GM19193 (cell line): ENCODE results near the gene CEMP1.

Source experiments
- POLR2A ChIP-seq: IDR thresholded peaks from 4 replicates; pipeline ENCODE4 v1.6.1; 2011; ENCODE audit not compliant: insufficient read depth, insufficient read length; ENCODE audit errors: extremely low read depth

CEMP1 gene

DNA sequence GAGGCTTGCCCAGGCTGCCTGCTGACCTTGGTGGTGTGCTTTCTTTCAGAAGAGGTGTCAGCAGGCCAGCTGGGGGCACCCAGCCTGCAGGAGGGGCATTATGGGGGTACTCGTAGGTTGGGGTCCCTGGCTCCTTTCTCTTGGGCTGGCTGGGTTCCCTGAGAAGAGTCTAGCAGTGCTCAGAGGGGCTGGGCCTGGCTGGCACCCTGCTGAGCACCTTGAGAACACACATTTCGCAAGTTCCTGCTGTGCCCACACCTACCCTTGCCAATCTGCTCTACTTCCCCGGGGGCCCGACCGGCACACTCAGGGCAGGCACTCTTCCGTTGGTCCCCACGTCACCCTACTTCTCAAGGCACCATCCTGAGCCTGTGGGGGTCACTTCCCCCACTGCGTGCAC is 5.1 kb downstream of the CEMP1 start:
- no peak for TF ChIP-seq POLR2A

DNA sequence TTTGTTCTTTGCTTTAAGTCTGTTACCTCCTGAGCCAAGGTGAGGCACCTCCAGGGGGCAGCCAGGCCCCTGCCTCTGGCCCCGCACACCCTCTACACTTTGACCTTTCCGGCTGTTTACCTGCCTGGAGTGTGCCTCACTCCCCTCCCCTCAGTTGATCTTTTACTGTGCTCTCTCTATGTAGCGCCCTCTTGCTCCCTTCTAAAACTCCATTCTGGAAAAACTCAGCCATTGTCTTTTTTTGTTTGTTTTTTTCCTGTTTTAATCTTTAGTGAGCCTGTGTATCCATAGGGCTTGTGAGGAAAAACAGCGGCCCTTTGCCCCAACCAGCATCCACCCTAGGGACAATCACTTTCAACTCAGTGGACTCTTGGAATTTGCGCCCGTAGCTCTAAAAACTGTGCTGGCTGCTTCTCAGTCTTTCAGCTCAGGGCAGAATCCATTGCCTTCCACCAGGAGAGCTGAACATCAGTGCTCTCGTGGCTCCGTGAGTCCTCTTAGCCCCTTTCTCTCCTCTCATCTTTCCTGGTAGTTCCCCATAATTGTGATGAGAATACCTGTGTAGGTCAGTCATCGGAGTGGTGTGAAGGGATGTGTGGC is 6.8 kb downstream of the CEMP1 start:
- no peak for TF ChIP-seq POLR2A

DNA sequence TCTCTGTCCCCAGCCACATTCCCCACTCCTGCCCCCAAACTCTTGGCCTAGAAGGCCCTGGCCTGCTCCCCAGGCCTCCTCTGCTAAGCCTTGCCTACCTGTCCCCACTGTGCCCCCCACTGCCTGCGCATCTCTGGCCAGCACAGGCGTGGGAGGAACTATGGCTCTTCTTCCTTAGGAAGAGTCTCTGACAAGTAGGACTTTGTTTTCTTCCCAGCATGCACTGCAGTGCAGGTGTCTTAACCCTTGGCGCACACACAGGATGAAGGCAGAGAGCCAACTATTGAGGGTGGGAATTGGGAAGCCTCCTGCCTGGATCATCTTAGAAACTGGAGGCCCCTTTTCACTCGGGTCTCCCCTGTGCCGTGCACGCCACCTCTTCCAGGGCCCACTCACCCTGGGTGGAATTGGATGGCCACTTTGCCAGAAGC is 7.4 kb downstream of the CEMP1 start:
- no peak for TF ChIP-seq POLR2A

DNA sequence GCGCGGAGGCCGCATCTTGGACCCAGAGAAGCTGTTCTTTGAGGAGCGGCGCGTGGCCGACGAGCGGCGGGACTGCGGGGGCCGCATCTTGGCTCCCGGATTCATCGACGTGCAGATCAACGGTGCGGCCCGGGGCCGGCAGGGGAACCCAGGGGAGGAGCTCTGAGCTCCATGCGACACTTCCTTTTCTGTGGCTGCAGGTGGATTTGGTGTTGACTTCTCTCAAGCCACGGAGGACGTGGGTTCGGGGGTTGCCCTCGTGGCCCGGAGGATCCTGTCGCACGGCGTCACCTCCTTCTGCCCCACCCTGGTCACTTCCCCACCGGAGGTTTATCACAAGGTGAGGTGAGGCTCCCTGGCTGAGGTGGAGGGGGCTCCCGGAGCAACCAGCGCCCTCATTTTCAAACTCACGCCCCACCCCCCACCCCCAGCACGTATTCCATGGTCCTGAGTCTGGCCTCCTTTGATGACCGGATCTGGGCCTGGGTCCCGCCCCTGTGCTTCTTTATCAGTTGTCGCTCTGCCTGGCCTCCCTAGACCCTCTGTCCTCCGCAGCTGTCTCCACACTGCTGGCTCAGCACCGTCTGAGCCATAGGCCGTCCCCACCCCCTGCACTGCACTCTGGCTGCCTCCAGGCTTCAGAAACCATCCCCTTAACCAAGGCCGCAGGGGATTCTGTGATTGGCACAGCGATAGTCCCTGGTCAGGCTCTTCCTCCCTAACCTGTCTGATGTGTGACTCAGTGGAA is 10.2 kb downstream of the CEMP1 start:
- TF ChIP-seq POLR2A, result no peak

DNA sequence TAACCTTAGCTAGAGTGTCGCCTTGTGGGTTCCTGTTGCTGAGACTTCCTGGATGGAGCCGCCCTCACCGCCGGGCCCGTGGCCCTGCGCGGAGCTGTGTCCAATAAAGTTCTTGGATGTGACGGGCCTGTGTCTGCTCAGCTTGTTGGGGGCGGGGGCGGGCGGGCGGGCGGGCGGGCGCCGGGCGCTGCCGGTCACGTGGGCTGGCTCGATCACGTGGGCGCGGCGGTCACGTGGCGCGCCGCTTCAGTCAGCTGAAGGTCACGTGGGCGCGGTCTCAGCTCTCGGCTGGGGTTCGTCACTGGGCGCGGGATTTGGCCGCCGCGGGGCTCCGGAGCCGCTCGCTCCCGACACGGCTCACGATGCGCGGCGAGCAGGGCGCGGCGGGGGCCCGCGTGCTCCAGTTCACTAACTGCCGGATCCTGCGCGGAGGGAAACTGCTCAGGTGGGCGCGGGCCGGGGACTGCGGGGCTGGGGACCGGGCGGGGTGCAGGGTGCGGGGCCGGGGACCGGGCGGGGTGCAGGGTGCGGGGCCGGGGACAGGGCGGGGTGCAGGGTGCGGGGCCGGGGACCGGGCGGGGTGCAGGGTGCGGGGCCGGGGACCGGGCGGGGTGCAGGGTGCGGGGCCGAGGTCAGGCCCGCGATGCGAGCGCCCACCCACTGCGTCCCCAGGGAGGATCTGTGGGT is 11.0 kb downstream of the CEMP1 start, which contains the start of gene AMDHD2:
Gene AMDHD2, plus strand, starts transcription at position 275 of the 687 bp plus-strand sequence. Its CDS starts 88 bp downstream, at position 363.
- peak; percentile 65 for TF ChIP-seq POLR2A

DNA sequence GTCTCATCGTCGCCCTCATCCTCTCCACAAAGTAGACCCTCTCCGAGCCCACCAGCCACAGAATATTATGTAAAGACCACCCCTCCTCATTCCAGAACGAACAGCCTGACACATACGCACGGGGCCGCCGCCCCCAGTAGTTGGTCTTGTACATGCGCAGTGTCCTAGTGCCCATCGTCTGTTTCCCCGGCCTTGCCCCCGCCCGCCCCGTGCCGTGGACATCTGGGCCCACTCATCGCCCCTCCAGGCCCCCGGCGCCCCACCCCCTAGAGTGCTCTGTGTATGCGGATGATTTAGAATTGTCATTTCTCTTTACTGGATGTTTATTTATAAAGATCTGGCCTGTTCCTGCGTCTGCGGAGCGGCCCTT is 11.5 kb downstream of the CEMP1 start:
- no peak for TF ChIP-seq POLR2A

DNA sequence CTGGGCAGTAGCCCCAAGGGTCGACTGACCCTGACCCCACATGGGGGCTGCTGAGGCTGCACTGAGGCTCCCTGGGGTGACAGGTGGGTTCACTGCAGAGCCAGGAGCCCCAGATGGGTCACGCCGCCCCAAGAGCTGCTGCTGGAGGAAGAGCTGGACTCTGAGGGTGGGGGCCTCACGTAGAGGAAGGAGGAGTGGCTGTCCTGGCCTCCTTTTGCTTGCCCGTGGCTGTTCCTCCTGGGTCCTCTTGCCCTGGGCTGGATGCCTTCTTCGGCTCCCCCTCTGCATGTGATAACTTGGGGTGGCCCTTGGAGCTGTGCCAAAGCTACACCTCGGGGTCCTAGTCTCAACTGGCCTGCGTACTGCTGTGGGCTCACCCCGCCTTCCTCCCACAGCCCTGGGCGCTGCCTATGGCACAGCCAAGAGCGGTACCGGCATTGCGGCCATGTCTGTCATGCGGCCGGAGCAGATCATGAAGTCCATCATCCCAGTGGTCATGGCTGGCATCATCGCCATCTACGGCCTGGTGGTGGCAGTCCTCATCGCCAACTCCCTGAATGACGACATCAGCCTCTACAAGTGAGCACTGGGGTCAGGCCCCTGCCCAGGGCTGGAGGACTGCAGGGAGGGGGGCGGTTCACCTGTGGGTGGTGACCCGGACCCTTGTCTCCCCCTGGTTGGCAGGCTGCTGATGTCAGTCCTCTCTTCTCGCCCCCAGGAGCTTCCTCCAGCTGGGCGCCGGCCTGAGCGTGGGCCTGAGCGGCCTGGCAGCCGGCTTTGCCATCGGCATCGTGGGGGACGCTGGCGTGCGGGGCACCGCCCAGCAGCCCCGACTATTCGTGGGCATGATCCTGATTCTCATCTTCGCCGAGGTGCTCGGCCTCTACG is 12.1 kb downstream of the CEMP1 start:
- TF ChIP-seq POLR2A, result no peak

DNA sequence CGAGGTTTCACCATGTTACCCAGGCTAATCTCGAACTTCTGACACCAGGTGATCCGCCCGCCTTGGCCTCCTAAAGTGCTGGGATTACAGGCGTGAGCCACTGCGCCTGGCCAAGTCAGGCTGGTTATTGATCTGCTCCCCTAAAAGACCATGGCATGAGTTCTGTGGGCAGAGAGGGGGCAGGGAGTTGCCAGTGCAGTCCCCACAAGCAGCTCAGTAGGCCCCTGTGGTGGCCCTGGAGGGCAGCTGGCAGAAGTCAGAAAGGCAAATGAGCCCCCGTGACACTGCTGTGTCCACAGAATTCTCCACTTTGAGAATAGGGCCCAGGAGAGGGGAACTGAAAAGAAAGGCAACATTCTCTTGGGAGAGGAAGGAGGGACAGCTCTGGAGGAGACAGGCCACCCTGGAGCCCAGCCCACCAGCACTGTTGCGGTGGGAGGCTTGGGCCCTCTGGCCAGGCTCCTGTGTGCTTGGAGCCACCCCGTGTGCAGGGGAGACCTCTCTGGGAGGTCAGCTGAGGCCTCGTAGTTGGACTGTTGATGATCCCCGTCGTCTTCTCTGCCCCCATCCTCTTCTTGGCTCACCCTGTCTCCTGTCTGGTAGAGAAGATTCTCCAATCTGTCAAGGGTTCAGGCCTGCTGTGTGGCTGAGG is 13.1 kb downstream of the CEMP1 start:
- TF ChIP-seq POLR2A, result no peak

DNA sequence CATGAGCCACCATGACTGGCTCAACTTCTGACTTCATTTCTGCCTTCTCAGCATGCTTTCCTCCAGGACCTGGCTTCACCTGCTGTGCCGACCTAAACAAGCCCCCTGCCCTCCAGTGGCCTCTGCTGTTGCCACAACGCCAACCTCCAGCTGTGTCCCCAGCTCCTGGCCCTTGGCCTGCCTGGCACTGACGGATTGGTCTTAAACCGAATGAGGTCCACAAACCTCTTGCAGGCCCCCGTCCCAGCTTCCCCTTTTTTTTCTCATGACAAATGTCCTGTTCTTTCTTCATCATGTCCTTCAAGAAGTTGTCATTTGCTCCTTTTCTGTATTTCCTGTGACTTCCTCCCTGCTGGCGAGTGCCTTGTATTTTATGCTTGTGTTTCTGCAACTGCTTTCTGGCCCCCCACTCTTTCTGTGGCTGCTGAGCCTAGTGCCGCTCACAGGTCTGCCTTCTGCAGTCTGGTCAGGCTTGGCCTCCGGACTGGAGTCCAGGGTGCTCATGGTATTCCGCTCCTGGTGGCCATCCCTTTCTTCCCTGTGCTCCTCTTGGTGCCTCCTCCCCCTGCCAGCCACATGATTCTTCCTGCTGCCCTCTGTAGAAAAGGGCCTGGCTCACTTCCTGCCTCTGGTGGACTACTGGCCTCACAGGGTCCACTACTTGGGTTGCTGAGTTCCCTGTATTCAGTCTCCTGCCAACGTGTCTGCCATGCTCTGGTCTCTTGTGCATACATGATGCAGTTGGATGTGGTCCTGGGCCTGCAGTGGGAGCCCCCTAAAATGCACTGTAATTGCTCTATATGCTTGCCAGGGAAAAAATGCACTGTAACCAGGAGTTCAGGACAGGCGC is 14.6 kb downstream of the CEMP1 start:
- TF ChIP-seq POLR2A, result no peak

DNA sequence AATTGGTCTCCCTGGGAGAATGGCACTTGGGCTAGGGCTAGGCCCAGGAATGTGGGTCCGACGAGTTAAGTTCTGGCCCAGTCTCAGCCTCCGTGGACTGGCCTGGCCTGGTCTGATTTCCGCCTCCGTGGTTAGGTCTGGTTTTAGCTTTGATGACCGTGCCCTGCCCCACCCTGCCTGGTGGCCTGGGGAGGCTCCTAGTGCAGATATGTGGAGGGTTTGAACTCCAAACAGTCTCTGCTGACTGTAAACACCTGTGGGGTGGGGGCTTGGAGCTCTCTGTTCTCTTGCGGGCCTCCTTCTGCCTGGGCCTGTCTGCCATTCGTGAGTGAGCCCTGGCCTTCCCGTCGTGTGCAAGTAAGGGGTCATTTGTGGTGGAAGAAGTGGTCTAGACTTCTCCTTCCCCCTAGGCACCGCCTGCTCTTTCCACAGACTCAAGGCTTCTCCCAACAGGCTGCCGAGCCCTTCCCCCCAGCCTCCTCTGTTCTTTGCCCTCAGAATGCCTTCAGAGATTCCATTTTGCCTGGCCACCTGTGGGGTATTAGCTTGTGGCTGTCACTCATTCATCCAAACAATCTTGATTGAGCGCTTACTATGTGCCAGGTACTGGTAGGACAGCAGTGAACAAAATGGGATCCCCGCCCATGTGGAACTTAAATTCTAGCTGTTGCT is 15.9 kb downstream of the CEMP1 start:
- no peak for TF ChIP-seq POLR2A

DNA sequence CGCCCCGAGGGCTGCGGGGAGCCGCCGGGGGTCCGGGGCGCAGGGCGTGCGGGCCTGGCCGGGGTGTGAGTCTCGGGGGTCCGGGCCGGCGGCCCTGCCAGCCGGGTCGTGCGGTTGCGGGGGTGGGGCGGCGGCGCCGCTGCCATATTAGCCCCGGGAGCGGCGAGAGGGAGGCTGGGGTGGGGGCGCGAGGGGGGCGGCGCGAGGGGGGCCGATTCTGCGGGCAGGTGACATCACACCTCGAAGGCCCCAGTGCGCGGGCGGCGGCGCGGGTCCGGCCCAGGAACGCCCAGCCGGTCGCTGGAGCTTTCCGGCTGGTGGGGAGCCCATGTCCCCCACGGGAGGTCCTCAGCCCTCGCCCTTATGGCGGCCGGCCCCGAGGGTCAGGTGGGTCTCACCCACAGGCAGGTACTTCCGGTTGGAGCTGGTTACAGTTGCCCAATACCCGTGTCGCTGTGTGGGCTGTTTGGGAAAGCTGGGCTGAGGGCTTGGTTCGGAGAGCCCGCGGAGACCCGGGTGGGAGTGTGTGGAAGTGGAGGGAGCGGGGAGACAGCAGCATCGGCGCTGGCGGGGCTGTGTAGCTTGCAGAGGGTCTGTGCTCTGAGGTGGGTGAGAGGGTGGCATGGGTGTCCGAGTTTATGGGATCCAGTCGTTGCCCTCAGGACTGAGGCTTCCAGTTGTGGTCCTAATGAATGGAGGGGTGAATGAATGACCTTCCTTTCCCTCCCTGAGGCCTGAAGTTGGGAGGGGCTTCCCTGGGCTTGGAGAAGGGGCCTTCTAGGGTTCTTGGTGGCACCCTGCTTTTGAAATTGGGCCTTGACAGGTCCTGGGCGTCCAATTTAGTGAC is 16.7 kb downstream of the CEMP1 start:
- no peak for TF ChIP-seq POLR2A
